Measurements from ENCODE around the gene JPT2. TPM values are rescaled to one million over a fixed set of nuclear protein-coding genes. Genes with fewer than 3 reads are reported as not detected.

JPT2 gene
- total RNA-seq = 15.5 and 22.9 TPM in 2 replicates
- polyA plus RNA-seq = 41.2 and 55.2 TPM in 2 replicates
- 35.3 and 45.9 TPM in 2 replicates for polyA plus RNA-seq (2012)
- polyA minus RNA-seq (ENCODE audit: low replicate concordance) = 15.7 and 16.3 TPM in 2 replicates

GRCh38 chr16:1677942-1678499 is at the start of gene JPT2:
TSS of gene JPT2 (plus strand) at chr16:1678279. CDS start at chr16:1678313, 34 bp downstream.
- H3K79me2 ChIP-seq (ENCODE audit: control insufficient read depth, insufficient read depth, low read length) = peaks cover 41% of the 10 kb centered on the region
- H4K20me1 ChIP-seq (ENCODE audit: control insufficient read depth, extremely low read depth, insufficient read depth, low read length) = no peaks in the 10 kb centered on the region
- H2AFZ ChIP-seq (ENCODE audit: low read length) = peak within 1 kb of the TSS; percentile 50
- peak within 1 kb of the TSS; percentile 59 for H3K27ac ChIP-seq (ENCODE audit: insufficient read depth, low read length)
- peak within 1 kb of the TSS; percentile 69 for H3K9ac ChIP-seq (ENCODE audit: insufficient read depth, low read length)
- H3K4me2 ChIP-seq (ENCODE audit: extremely low read depth, insufficient read depth, low read length) = peak within 1 kb of the TSS; percentile 92
- H3K27me3 ChIP-seq (ENCODE audit: control insufficient read depth, insufficient read depth, low read length) = no peaks in the 10 kb centered on the region
- TF ChIP-seq CTCF (conservative IDR thresholded peaks at IDR 0.05 in 1 of 2, IDR thresholded peaks at IDR 0.05 in 1 of 2; ENCODE audit: low read depth in 1 of 2, low read length in 2 of 2) = no peak
- TF ChIP-seq EZH2 (IDR thresholded peaks at IDR 0.05; ENCODE audit: low read length, missing control alignments) = no peak
- H3K4me1 ChIP-seq (ENCODE audit: control insufficient read depth, extremely low read depth, insufficient read depth, low read length) = peaks cover 7% of the 10 kb centered on the region
- peak; percentile 94 to 98 for DNase-seq (ENCODE audit: low read depth in 2 of 2)
- no peaks in the 10 kb centered on the region for H3K9me3 ChIP-seq (ENCODE audit: control insufficient read depth, insufficient read depth, low read depth, low read length)
- H3K4me3 ChIP-seq (replicated peaks in 1 of 4; ENCODE audit: control extremely low read depth in 1 of 4, insufficient read depth in 1 of 4, low read depth in 3 of 4, low read length in 4 of 4) = peak within 1 kb of the TSS; percentile 72 to 85 (median 77)
- H3K36me3 ChIP-seq (ENCODE audit: control insufficient read depth, insufficient read depth, low read length) = peaks cover 11% of the 10 kb centered on the region

GRCh38 chr16:1630450-1631213 is 47.4 kb upstream of the JPT2 start:
- Histone ChIP-seq H3K4me2 (ENCODE audit: extremely low read depth, insufficient read depth, low read length) (no peak overlapping the region), H3K4me1 (ENCODE audit: control insufficient read depth, extremely low read depth, insufficient read depth, low read length) (no peaks in the 10 kb centered on the region), H3K79me2 (ENCODE audit: control insufficient read depth, insufficient read depth, low read length) (peaks cover 47% of the 10 kb centered on the region), H3K4me3 (replicated peaks in 1 of 4; ENCODE audit: control extremely low read depth in 1 of 4, insufficient read depth in 1 of 4, low read depth in 3 of 4, low read length in 4 of 4) (no peak overlapping the region), H3K36me3 (ENCODE audit: control insufficient read depth, insufficient read depth, low read length) (peaks cover 26% of the 10 kb centered on the region), H3K9ac (ENCODE audit: insufficient read depth, low read length) (no peak overlapping the region), H2AFZ (ENCODE audit: low read length) (no peak overlapping the region), H3K9me3 (ENCODE audit: control insufficient read depth, insufficient read depth, low read depth, low read length) (no peaks in the 10 kb centered on the region), H3K27me3 (ENCODE audit: control insufficient read depth, insufficient read depth, low read length) (no peaks in the 10 kb centered on the region), H4K20me1 (ENCODE audit: control insufficient read depth, extremely low read depth, insufficient read depth, low read length) (peaks cover 2% of the 10 kb centered on the region), H3K27ac (ENCODE audit: insufficient read depth, low read length) (no peak overlapping the region)
- TF ChIP-seq EZH2 (IDR thresholded peaks at IDR 0.05; ENCODE audit: low read length, missing control alignments) = no peak
- no peak for TF ChIP-seq CTCF (conservative IDR thresholded peaks at IDR 0.05 in 1 of 2, IDR thresholded peaks at IDR 0.05 in 1 of 2; ENCODE audit: low read depth in 1 of 2, low read length in 2 of 2)
- no peak for DNase-seq (ENCODE audit: low read depth in 2 of 2)

GRCh38 chr16:1631230-1631629 is 46.8 kb upstream of the JPT2 start:
- Histone ChIP-seq H3K9ac (ENCODE audit: insufficient read depth, low read length) (no peak overlapping the region), H3K79me2 (ENCODE audit: control insufficient read depth, insufficient read depth, low read length) (peaks cover 46% of the 10 kb centered on the region), H3K9me3 (ENCODE audit: control insufficient read depth, insufficient read depth, low read depth, low read length) (no peaks in the 10 kb centered on the region), H3K4me1 (ENCODE audit: control insufficient read depth, extremely low read depth, insufficient read depth, low read length) (no peaks in the 10 kb centered on the region), H4K20me1 (ENCODE audit: control insufficient read depth, extremely low read depth, insufficient read depth, low read length) (peaks cover 2% of the 10 kb centered on the region), H3K4me2 (ENCODE audit: extremely low read depth, insufficient read depth, low read length) (no peak overlapping the region), H3K27ac (ENCODE audit: insufficient read depth, low read length) (no peak overlapping the region), H3K36me3 (ENCODE audit: control insufficient read depth, insufficient read depth, low read length) (peaks cover 23% of the 10 kb centered on the region), H3K4me3 (replicated peaks in 1 of 4; ENCODE audit: control extremely low read depth in 1 of 4, insufficient read depth in 1 of 4, low read depth in 3 of 4, low read length in 4 of 4) (no peak overlapping the region), H2AFZ (ENCODE audit: low read length) (no peak overlapping the region), H3K27me3 (ENCODE audit: control insufficient read depth, insufficient read depth, low read length) (no peaks in the 10 kb centered on the region)
- no peak for TF ChIP-seq CTCF (conservative IDR thresholded peaks at IDR 0.05 in 1 of 2, IDR thresholded peaks at IDR 0.05 in 1 of 2; ENCODE audit: low read depth in 1 of 2, low read length in 2 of 2)
- no peak for TF ChIP-seq EZH2 (IDR thresholded peaks at IDR 0.05; ENCODE audit: low read length, missing control alignments)
- DNase-seq (ENCODE audit: low read depth in 2 of 2) = no peak
